SH-SY5Y (cell line): ENCODE results near the gene CLEC12A.

Experiments used
- GATA2 ChIP-seq: IDR thresholded peaks from 2 replicates; pipeline ENCODE4 v1.6.1; 2011; ENCODE audit warnings: mild to moderate bottlenecking, low read depth, low read length
- GATA3 ChIP-seq: IDR thresholded peaks from 2 replicates; pipeline ENCODE4 v1.6.1; 2011; ENCODE audit warnings: low read depth, mild to moderate bottlenecking, low read length, moderate library complexity

GRCh38 chr12:9940375-9940774 is 30.8 kb upstream of the CLEC12A start:
- no peak for TF ChIP-seq GATA2
- no peak for TF ChIP-seq GATA3
